Neural cell (in vitro differentiated cells): ENCODE results near the gene ADPRHL1.

Experiments used
- EP300 ChIP-seq: fragments of 450-650 bp; conservative IDR thresholded peaks from 2 replicates; pipeline ENCODE4 v1.6.1; 2014; ENCODE audit warnings: antibody characterized with exemption, mild to moderate bottlenecking, moderate library complexity; ENCODE audit not compliant: poor library complexity, severe bottlenecking
- EZH2 ChIP-seq: fragments of 200-600, 300-800 bp; shearing (Covaris generic), sonication (generic); IDR thresholded peaks from 2 replicates; pipeline ENCODE4 v1.6.1; 2014; ENCODE audit warnings: antibody characterized with exemption, low read length, borderline replicate concordance, mild to moderate bottlenecking; ENCODE audit not compliant: insufficient read depth, poor library complexity, severe bottlenecking
- MXI1 ChIP-seq: fragments of 450-650 bp; conservative IDR thresholded peaks from 2 replicates; pipeline ENCODE4 v1.6.1; 2014; ENCODE audit warnings: antibody characterized with exemption, mild to moderate bottlenecking; ENCODE audit not compliant: poor library complexity, severe bottlenecking
- POLR2AphosphoS5 ChIP-seq: IDR thresholded peaks from 2 replicates; pipeline ENCODE4 v1.6.1; 2012
- SMC3 ChIP-seq: fragments of 450-650 bp; conservative IDR thresholded peaks from 2 replicates; pipeline ENCODE4 v1.6.1; 2014; ENCODE audit warnings: antibody characterized with exemption, mild to moderate bottlenecking, moderate library complexity; ENCODE audit not compliant: poor library complexity
- TAF1 ChIP-seq: IDR thresholded peaks from 2 replicates; pipeline ENCODE4 v1.6.1; 2012; ENCODE audit warnings: low read depth
- TF ChIP-seq, protein P1 (sequence below): fragments of 450-650 bp; IDR thresholded peaks from 2 replicates; pipeline ENCODE4 v1.5.1; 2014; ENCODE audit warnings: antibody characterized with exemption, mild to moderate bottlenecking, moderate library complexity; ENCODE audit not compliant: poor library complexity, severe bottlenecking
- TF ChIP-seq, protein P2 (sequence below): IDR thresholded peaks from 2 replicates; pipeline ENCODE4 v1.6.1; 2012; ENCODE audit warnings: borderline replicate concordance

DNA sequence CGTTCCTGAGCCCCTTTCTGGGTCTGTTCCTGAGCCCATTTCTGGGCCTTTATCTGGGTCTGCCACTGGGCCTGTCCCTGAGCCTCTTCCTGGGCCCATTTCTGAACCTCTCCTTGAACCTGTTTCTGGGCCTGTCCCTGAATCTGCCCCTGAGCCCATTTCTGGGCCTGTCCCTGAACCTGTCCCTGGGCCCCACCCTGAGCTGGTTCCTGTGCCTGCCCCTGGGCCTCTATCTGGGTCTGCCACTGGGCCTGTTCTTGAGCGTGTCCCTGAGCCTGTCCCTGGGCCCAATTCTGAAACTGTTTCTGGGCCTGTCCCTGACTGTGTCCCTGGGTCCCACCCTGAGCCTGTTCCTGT, 48.9 kb downstream of the ADPRHL1 start:
- no peak for TF ChIP-seq MXI1
- TF ChIP-seq EZH2 = no peak
- TF ChIP-seq, protein P1, sequence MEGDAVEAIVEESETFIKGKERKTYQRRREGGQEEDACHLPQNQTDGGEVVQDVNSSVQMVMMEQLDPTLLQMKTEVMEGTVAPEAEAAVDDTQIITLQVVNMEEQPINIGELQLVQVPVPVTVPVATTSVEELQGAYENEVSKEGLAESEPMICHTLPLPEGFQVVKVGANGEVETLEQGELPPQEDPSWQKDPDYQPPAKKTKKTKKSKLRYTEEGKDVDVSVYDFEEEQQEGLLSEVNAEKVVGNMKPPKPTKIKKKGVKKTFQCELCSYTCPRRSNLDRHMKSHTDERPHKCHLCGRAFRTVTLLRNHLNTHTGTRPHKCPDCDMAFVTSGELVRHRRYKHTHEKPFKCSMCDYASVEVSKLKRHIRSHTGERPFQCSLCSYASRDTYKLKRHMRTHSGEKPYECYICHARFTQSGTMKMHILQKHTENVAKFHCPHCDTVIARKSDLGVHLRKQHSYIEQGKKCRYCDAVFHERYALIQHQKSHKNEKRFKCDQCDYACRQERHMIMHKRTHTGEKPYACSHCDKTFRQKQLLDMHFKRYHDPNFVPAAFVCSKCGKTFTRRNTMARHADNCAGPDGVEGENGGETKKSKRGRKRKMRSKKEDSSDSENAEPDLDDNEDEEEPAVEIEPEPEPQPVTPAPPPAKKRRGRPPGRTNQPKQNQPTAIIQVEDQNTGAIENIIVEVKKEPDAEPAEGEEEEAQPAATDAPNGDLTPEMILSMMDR = no peak
- TF ChIP-seq, protein P2, sequence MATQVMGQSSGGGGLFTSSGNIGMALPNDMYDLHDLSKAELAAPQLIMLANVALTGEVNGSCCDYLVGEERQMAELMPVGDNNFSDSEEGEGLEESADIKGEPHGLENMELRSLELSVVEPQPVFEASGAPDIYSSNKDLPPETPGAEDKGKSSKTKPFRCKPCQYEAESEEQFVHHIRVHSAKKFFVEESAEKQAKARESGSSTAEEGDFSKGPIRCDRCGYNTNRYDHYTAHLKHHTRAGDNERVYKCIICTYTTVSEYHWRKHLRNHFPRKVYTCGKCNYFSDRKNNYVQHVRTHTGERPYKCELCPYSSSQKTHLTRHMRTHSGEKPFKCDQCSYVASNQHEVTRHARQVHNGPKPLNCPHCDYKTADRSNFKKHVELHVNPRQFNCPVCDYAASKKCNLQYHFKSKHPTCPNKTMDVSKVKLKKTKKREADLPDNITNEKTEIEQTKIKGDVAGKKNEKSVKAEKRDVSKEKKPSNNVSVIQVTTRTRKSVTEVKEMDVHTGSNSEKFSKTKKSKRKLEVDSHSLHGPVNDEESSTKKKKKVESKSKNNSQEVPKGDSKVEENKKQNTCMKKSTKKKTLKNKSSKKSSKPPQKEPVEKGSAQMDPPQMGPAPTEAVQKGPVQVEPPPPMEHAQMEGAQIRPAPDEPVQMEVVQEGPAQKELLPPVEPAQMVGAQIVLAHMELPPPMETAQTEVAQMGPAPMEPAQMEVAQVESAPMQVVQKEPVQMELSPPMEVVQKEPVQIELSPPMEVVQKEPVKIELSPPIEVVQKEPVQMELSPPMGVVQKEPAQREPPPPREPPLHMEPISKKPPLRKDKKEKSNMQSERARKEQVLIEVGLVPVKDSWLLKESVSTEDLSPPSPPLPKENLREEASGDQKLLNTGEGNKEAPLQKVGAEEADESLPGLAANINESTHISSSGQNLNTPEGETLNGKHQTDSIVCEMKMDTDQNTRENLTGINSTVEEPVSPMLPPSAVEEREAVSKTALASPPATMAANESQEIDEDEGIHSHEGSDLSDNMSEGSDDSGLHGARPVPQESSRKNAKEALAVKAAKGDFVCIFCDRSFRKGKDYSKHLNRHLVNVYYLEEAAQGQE = no peak
- TF ChIP-seq EP300 = no peak
- no peak for TF ChIP-seq POLR2AphosphoS5
- no peak for TF ChIP-seq TAF1
- no peak for TF ChIP-seq SMC3
